Right lobe of liver (tissue), 4 donors: ENCODE measurements around the gene PRSS1.

ENCODE experiments used
- POLR2A ChIP-seq: fragments of 450-650 bp; IDR thresholded peaks from one replicate; pipeline ENCODE4 v1.6.1; 2017; ENCODE audit warnings: antibody characterized with exemption, mild to moderate bottlenecking
- TF ChIP-seq, protein P1 (sequence below), 4 donors: fragments of 200-600 bp in 3 of 4; fragments of 450-650 bp in 1 of 4; IDR thresholded peaks; one replicate each; pipeline versions ENCODE4 v1.5.1 to v1.8.0; 2016 to 2022; ENCODE audit warnings: antibody characterized with exemption in 4 of 4, mild to moderate bottlenecking in 2 of 4
- donor health status: DM: no; HTN: no; CAD: no.
- donor health status: DM: no; HTN: no; CAD: no.
- donor health status: DM: no; HTN: yes; CAD: no.

DNA sequence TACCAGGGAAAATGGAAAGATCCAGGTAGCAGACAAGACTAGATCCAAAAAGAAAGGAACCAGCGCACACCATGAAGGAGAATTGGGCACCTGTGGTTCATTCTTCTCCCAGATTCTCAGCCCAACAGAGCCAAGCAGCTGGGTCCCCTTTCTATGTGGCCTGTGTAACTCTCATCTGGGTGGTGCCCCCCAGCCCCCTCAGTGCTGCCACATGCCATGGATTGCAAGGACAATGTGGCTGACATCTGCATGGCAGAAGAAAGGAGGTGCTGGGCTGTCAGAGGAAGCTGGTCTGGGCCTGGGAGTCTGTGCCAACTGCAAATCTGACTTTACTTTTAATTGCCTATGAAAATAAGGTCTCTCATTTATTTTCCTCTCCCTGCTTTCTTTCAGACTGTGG is 42.9 kb downstream of the PRSS1 start:
- TF ChIP-seq, protein P1, sequence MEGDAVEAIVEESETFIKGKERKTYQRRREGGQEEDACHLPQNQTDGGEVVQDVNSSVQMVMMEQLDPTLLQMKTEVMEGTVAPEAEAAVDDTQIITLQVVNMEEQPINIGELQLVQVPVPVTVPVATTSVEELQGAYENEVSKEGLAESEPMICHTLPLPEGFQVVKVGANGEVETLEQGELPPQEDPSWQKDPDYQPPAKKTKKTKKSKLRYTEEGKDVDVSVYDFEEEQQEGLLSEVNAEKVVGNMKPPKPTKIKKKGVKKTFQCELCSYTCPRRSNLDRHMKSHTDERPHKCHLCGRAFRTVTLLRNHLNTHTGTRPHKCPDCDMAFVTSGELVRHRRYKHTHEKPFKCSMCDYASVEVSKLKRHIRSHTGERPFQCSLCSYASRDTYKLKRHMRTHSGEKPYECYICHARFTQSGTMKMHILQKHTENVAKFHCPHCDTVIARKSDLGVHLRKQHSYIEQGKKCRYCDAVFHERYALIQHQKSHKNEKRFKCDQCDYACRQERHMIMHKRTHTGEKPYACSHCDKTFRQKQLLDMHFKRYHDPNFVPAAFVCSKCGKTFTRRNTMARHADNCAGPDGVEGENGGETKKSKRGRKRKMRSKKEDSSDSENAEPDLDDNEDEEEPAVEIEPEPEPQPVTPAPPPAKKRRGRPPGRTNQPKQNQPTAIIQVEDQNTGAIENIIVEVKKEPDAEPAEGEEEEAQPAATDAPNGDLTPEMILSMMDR (IDR thresholded peaks at IDR 0.05), result no peak
- no peak for TF ChIP-seq POLR2A
